ENCODE measurements around the gene CCND2. TPM values are rescaled to one million over a fixed set of nuclear protein-coding genes. Genes with fewer than 3 reads are reported as not detected.

Gene CCND2
- total and polyA plus RNA-seq, 9 of the 15 experiments (the other 6 are each of a cell fraction or from before 2014, with no cell fraction given) = 13.6 to 99.3 (median 39.6) TPM

GRCh38 chr12:4245446-4245845, 28.1 kb upstream of the CCND2 start:
- FAIRE-seq = no peak
- Histone ChIP-seq H3K4me2 (ENCODE audit: insufficient read depth, low read length) (no peak overlapping the region), H3K27ac (ENCODE audit: extremely low read depth, low read depth, low read length) (no peak overlapping the region), H3K4me3 (no peak overlapping the region), H3K4me1 (replicated peaks in 1 of 2; ENCODE audit: control insufficient read depth in 2 of 2, insufficient read depth in 2 of 2, low read length in 2 of 2) (peaks cover 0 to 4% of the 10 kb centered on the region in 2 experiments; a peak in 1 of 5 replicates), H3K27me3 (ENCODE audit: control insufficient read depth in 2 of 2, insufficient read depth in 2 of 2, low read length in 2 of 2) (peaks cover 17 to 50% of the 10 kb centered on the region in 2 experiments; a peak in 4 of 5 replicates), H3K9me3 (replicated peaks; ENCODE audit: control insufficient read depth, insufficient read depth, low read depth, low read length) (no peaks in the 10 kb centered on the region), H2AFZ (ENCODE audit: low read depth, low read length) (no peak overlapping the region), H3K9me1 (ENCODE audit: control insufficient read depth, insufficient read depth, low read length) (no peaks in the 10 kb centered on the region), H3K79me2 (ENCODE audit: control insufficient read depth, insufficient read depth, low read length) (no peaks in the 10 kb centered on the region), H4K20me1 (replicated peaks; ENCODE audit: control insufficient read depth, insufficient read depth, low read length) (no peaks in the 10 kb centered on the region), H3K36me3 (ENCODE audit: control insufficient read depth, insufficient read depth, low read length) (no peaks in the 10 kb centered on the region), H3K9ac (ENCODE audit: insufficient read depth in 1 of 2, low read depth in 2 of 2, low read length in 2 of 2) (no peak overlapping the region)
- no peak for ATAC-seq
- WGBS (ENCODE audit: insufficient coverage, low coverage, missing lambda C conversion rate) = 10% methylated on average over 4 of the region's 4 CpGs
- no peak for DNase-seq (ENCODE audit: extremely low read depth in 1 of 4, low spot score in 3 of 4)
- ChIA-PET POLR2A (no interaction called here), CTCF (ENCODE audit: low intra/inter-chr PET ratio) (no interaction called here)
- no TSS peak for BruUV-seq (replicated peaks)
- in situ Hi-C loops (cut with MboI) (no loop called here), intact Hi-C loops (cut with micrococcal nuclease) (no loop called here)
- TF ChIP-seq CUX1 (CRISPR knock-in tag; IDR thresholded peaks at IDR 0.05) (no peak), ZNF696 (CRISPR knock-in tag; conservative IDR thresholded peaks at IDR 0.05) (no peak), ETS1 (conservative IDR thresholded peaks at IDR 0.05; ENCODE audit: control insufficient read depth, low read depth, low read length) (no peak), TARDBP (IDR thresholded peaks at IDR 0.05) (no peak), FOXK1 (CRISPR knock-in tag; IDR thresholded peaks at IDR 0.05; ENCODE audit: borderline replicate concordance) (no peak), POLR3G (IDR thresholded peaks at IDR 0.05; ENCODE audit: extremely low read depth, insufficient read length, insufficient replicate concordance) (no peak), POLR2G (IDR thresholded peaks at IDR 0.05; ENCODE audit: low read depth, low read length) (no peak), HMBOX1 (IDR thresholded peaks at IDR 0.05) (no peak), BCL6 (CRISPR knock-in tag; IDR thresholded peaks at IDR 0.05) (no peak), SMAD3 (CRISPR knock-in tag; conservative IDR thresholded peaks at IDR 0.05) (no peak), SMAD4 (CRISPR knock-in tag; conservative IDR thresholded peaks at IDR 0.05) (no peak), HEY1 (CRISPR knock-in tag; IDR thresholded peaks at IDR 0.05; ENCODE audit: borderline replicate concordance) (no peak), BDP1 (IDR thresholded peaks at IDR 0.05; ENCODE audit: insufficient read depth, insufficient read length) (no peak), SFPQ (IDR thresholded peaks at IDR 0.05; ENCODE audit: low read depth, low read length) (no peak)

Measured in K562 (cell line).